ENCODE data around the gene STXBP6.

- TF ChIP-seq CTCF (conservative IDR thresholded peaks at IDR 0.05) (no peak), ZFX (IDR thresholded peaks at IDR 0.05) (no peak)
These were observed 91.7 kb downstream of the STXBP6 start for GRCh38 chr14:24958271-24958670.

Measured in C4-2B (cell line).